Activated naive CD8-positive, alpha-beta T cell treated with anti-CD3 and anti-CD28 coated beads, Interleukin-2, amount 50 U/mL, for 24 hours (primary cell): Measurements from ENCODE around the gene CYB5R3.
"Not testable (repeated sequence)": the region's sequence is repeated elsewhere in the genome, so short reads cannot be mapped to it uniquely, and the experiment has no call there.

Experiments
- ATAC-seq: fragments of 150-1000 bp; cut with Tn5 transposase; one replicate; pipeline ENCODE4 v1.10.0; 2021
- DNase-seq: peaks from one replicate; pipeline ENCODE4 v3.0.0; 2021
- H3K27ac Mint-ChIP-seq: one replicate; pipeline ENCODE4 v1.8.0; 2021; ENCODE audit warnings: mild to moderate bottlenecking, mixed read lengths
- H3K27me3 Mint-ChIP-seq: one replicate; pipeline ENCODE4 v1.8.0; 2021; ENCODE audit warnings: mixed read lengths
- H3K36me3 Mint-ChIP-seq: one replicate; pipeline ENCODE4 v1.8.0; 2021; ENCODE audit warnings: low read depth, mixed read lengths
- H3K4me1 Mint-ChIP-seq: one replicate; pipeline ENCODE4 v1.8.0; 2021; ENCODE audit warnings: mixed read lengths
- H3K4me3 Mint-ChIP-seq: one replicate; pipeline ENCODE4 v1.8.0; 2021; ENCODE audit warnings: mild to moderate bottlenecking, moderate library complexity, mixed read lengths
- H3K9me3 Mint-ChIP-seq: one replicate; pipeline ENCODE4 v1.8.0; 2021; ENCODE audit warnings: mixed read lengths

Gene CYB5R3

GRCh38 chr22:42626951-42627625, 22.1 kb downstream of the CYB5R3 start:
- H3K4me1 Mint-ChIP-seq, result peaks cover 2% of the 10 kb centered on the region
- ATAC-seq, result no peak
- no peaks in the 10 kb centered on the region for H3K9me3 Mint-ChIP-seq
- H3K4me3 Mint-ChIP-seq, result no peak overlapping the region
- peaks cover 6% of the 10 kb centered on the region for H3K36me3 Mint-ChIP-seq
- H3K27ac Mint-ChIP-seq, result no peak overlapping the region
- H3K27me3 Mint-ChIP-seq, result no peaks in the 10 kb centered on the region
- DNase-seq, result no peak

GRCh38 chr22:42626431-42626830, 22.8 kb downstream of the CYB5R3 start:
- no peak overlapping the region for H3K4me3 Mint-ChIP-seq
- no peak overlapping the region for H3K27ac Mint-ChIP-seq

GRCh38 chr22:42625416-42625815, 23.8 kb downstream of the CYB5R3 start:
- Mint-ChIP-seq H3K4me3 (no peak overlapping the region), H3K4me1 (peaks cover 2% of the 10 kb centered on the region), H3K27ac (no peak overlapping the region), H3K36me3 (peaks cover 6% of the 10 kb centered on the region), H3K9me3 (no peaks in the 10 kb centered on the region), H3K27me3 (no peaks in the 10 kb centered on the region)
- ATAC-seq, result no peak
- no peak for DNase-seq

More at GRCh38 chr22:42626431-42626830, 22.8 kb downstream of the CYB5R3 start:
- Mint-ChIP-seq H3K9me3 (no peaks in the 10 kb centered on the region), H3K36me3 (peaks cover 6% of the 10 kb centered on the region), H3K27me3 (no peaks in the 10 kb centered on the region), H3K4me1 (peaks cover 2% of the 10 kb centered on the region)
- DNase-seq (no peak), ATAC-seq (no peak)

- Mint-ChIP-seq H3K9me3 (no peaks in the 10 kb centered on the region), H3K27me3 (no peaks in the 10 kb centered on the region), H3K4me1 (peaks cover 2% of the 10 kb centered on the region), H3K4me3 (no peak overlapping the region), H3K36me3 (peaks cover 6% of the 10 kb centered on the region), H3K27ac (no peak overlapping the region)
- DNase-seq (no peak), ATAC-seq (no peak)
These were observed 24.6 kb downstream of the CYB5R3 start for GRCh38 chr22:42624551-42625106.

GRCh38 chr22:42623756-42624441, 25.3 kb downstream of the CYB5R3 start:
- DNase-seq (no peak), ATAC-seq (no peak)
- Mint-ChIP-seq H3K27me3 (no peaks in the 10 kb centered on the region), H3K36me3 (peaks cover 6% of the 10 kb centered on the region), H3K4me3 (no peak overlapping the region), H3K9me3 (no peaks in the 10 kb centered on the region), H3K4me1 (peaks cover 2% of the 10 kb centered on the region), H3K27ac (no peak overlapping the region)

GRCh38 chr22:42623301-42623751, 25.9 kb downstream of the CYB5R3 start:
- ATAC-seq (no peak), DNase-seq (no peak)
- peaks cover 2% of the 10 kb centered on the region for H3K4me1 Mint-ChIP-seq
- no peak overlapping the region for H3K27ac Mint-ChIP-seq
- no peaks in the 10 kb centered on the region for H3K9me3 Mint-ChIP-seq
- peaks cover 4% of the 10 kb centered on the region for H3K36me3 Mint-ChIP-seq
- H3K27me3 Mint-ChIP-seq, result no peaks in the 10 kb centered on the region
- H3K4me3 Mint-ChIP-seq, result no peak overlapping the region

- no peak for DNase-seq
- peaks cover 5% of the 10 kb centered on the region for H3K4me1 Mint-ChIP-seq
- no peaks in the 10 kb centered on the region for H3K27me3 Mint-ChIP-seq
- no peak overlapping the region for H3K4me3 Mint-ChIP-seq
- H3K27ac Mint-ChIP-seq, result no peak overlapping the region
- H3K36me3 Mint-ChIP-seq, result peaks cover 4% of the 10 kb centered on the region
- no peaks in the 10 kb centered on the region for H3K9me3 Mint-ChIP-seq
- ATAC-seq, result no peak
These were observed 27.0 kb downstream of the CYB5R3 start for GRCh38 chr22:42622061-42622710.

- Mint-ChIP-seq H3K27me3 (no peaks in the 10 kb centered on the region), H3K27ac (no peak overlapping the region), H3K4me1 (peaks cover 7% of the 10 kb centered on the region), H3K4me3 (no peak overlapping the region), H3K9me3 (no peaks in the 10 kb centered on the region), H3K36me3 (peaks cover 4% of the 10 kb centered on the region)
- peak; percentile 41 for ATAC-seq
- DNase-seq, result peak; percentile 65
These were observed 27.6 kb downstream of the CYB5R3 start for GRCh38 chr22:42621505-42622002.

GRCh38 chr22:42620084-42620483, 29.1 kb downstream of the CYB5R3 start:
- peaks cover 3% of the 10 kb centered on the region for H3K27me3 Mint-ChIP-seq
- ATAC-seq (no peak), DNase-seq (no peak)
- no peaks in the 10 kb centered on the region for H3K36me3 Mint-ChIP-seq
- peaks cover 18% of the 10 kb centered on the region for H3K4me1 Mint-ChIP-seq
- no peak overlapping the region for H3K4me3 Mint-ChIP-seq
- no peak overlapping the region for H3K27ac Mint-ChIP-seq
- no peaks in the 10 kb centered on the region for H3K9me3 Mint-ChIP-seq

- DNase-seq (no peak), ATAC-seq (no peak)
- H3K36me3 Mint-ChIP-seq, result no peaks in the 10 kb centered on the region
- no peak overlapping the region for H3K27ac Mint-ChIP-seq
- peaks cover 22% of the 10 kb centered on the region for H3K4me1 Mint-ChIP-seq
- H3K27me3 Mint-ChIP-seq, result peaks cover 8% of the 10 kb centered on the region
- no peaks in the 10 kb centered on the region for H3K9me3 Mint-ChIP-seq
- no peak overlapping the region for H3K4me3 Mint-ChIP-seq
These were observed 29.7 kb downstream of the CYB5R3 start for GRCh38 chr22:42619261-42620063.

- H3K27ac Mint-ChIP-seq, result peak overlapping the region; percentile 49
These were observed 31.8 kb downstream of the CYB5R3 start for GRCh38 chr22:42617155-42617983.

GRCh38 chr22:42615860-42616175, 33.4 kb downstream of the CYB5R3 start:
- Mint-ChIP-seq H3K27ac (peak overlapping the region; percentile 100), H3K36me3 (peaks cover 23% of the 10 kb centered on the region), H3K4me3 (peak overlapping the region; percentile 99), H3K4me1 (peaks cover 52% of the 10 kb centered on the region)
- H3K9me3 Mint-ChIP-seq, DNase-seq, H3K27me3 Mint-ChIP-seq, ATAC-seq: not testable (repeated sequence)

More at GRCh38 chr22:42617155-42617983, 31.8 kb downstream of the CYB5R3 start:
- Mint-ChIP-seq H3K4me1 (peaks cover 38% of the 10 kb centered on the region), H3K36me3 (peaks cover 11% of the 10 kb centered on the region), H3K4me3 (no peak overlapping the region), H3K27me3 (peaks cover 8% of the 10 kb centered on the region), H3K9me3 (no peaks in the 10 kb centered on the region)
- ATAC-seq (no peak), DNase-seq (no peak)

- no peaks in the 10 kb centered on the region for H3K9me3 Mint-ChIP-seq
- peak; percentile 89 for DNase-seq
- peak overlapping the region; percentile 100 for H3K27ac Mint-ChIP-seq
- peaks cover 24% of the 10 kb centered on the region for H3K36me3 Mint-ChIP-seq
- ATAC-seq, result peak; percentile 87
- H3K27me3 Mint-ChIP-seq, result peaks cover 8% of the 10 kb centered on the region
- H3K4me1 Mint-ChIP-seq, result peaks cover 57% of the 10 kb centered on the region
- H3K4me3 Mint-ChIP-seq, result peak overlapping the region; percentile 99
These were observed 33.9 kb downstream of the CYB5R3 start for GRCh38 chr22:42615092-42615859.
